Posterior vena cava (tissue), 2 donors: ENCODE data around the gene TBCEL. TPM values are rescaled to one million over a fixed set of nuclear protein-coding genes. Genes with fewer than 3 reads are reported as not detected.
A peak's percentile ranks its signal among the peaks of the same experiment; 100 is the strongest.
"Not testable (repeated sequence)": the region's sequence is repeated elsewhere in the genome, so short reads cannot be mapped to it uniquely, and the experiment has no call there.

Source experiments
- DNase-seq: peaks from one replicate; pipeline ENCODE4 v3.0.0-alpha.2; 2020; ENCODE audit warnings: low spot score
- intact Hi-C, 2 donors: fragments of 100-400 bp; cut with DNase I; formaldehyde crosslinking; loops; one replicate each; pipeline versions ENCODE4 v1.14.1 to v1.14.2; 2022 to 2023
- total RNA-seq, 2 donors: library from RNA; stranded (reverse); fragmentation: NEBNext Ultra II Directional; extraction: Animal tissue kit (Norgen Biotek cat#: 25700); gene quantifications; one replicate each; pipeline ENCODE4 v1.2.1, GENCODE V29; 2021
- donor health status: DM: yes; HTN: yes; CAD: no.
- donor health status: DM: yes; HTN: yes; CAD: no.

Gene TBCEL
- total RNA-seq, 2 donors from 2014 or later: 30.8 to 32.7 TPM

GRCh38 chr11:121021718-121022117 lies 2.2 kb upstream of the TBCEL start:
- peak; percentile 76 for DNase-seq
- intact Hi-C loops: not testable (repeated sequence)

- DNase-seq: no peak
- intact Hi-C loops: no loop called here
Measured at GRCh38 chr11:121024989-121025388, 1.1 kb downstream of the TBCEL start.

- no peak for DNase-seq
- intact Hi-C loops: no loop called here
Measured at GRCh38 chr11:121029153-121029552, 5.3 kb downstream of the TBCEL start.

GRCh38 chr11:121029813-121030445 lies 6.0 kb downstream of the TBCEL start:
- DNase-seq: no peak
- intact Hi-C loops: no loop called here

- DNase-seq: no peak
- intact Hi-C loops: no loop called here
Measured at GRCh38 chr11:121031167-121031566, 7.3 kb downstream of the TBCEL start.

- intact Hi-C loops, DNase-seq: not testable (repeated sequence)
Measured at GRCh38 chr11:121031648-121032047, 7.7 kb downstream of the TBCEL start.

GRCh38 chr11:121032546-121032945 lies 8.6 kb downstream of the TBCEL start:
- intact Hi-C loops: no loop called here

GRCh38 chr11:121033635-121034034 lies 9.7 kb downstream of the TBCEL start:
- intact Hi-C loops: no loop called here
- DNase-seq: no peak

More at GRCh38 chr11:121032546-121032945, 8.6 kb downstream of the TBCEL start:
- no peak for DNase-seq

- DNase-seq: no peak
- intact Hi-C loops: no loop called here
Measured at GRCh38 chr11:121035169-121035755, 11.4 kb downstream of the TBCEL start.

- intact Hi-C loops: no loop called here
Measured at GRCh38 chr11:121035780-121036179, 11.9 kb downstream of the TBCEL start.

GRCh38 chr11:121037016-121037415 lies 13.1 kb downstream of the TBCEL start:
- intact Hi-C loops: no loop called here
- no peak for DNase-seq

More at GRCh38 chr11:121035780-121036179, 11.9 kb downstream of the TBCEL start:
- no peak for DNase-seq

- intact Hi-C loops: no loop called here
- DNase-seq: no peak
Measured at GRCh38 chr11:121038648-121039409, 14.9 kb downstream of the TBCEL start.

GRCh38 chr11:121039971-121040613 lies 16.2 kb downstream of the TBCEL start:
- no peak for DNase-seq
- intact Hi-C loops: no loop called here

GRCh38 chr11:121040614-121041002 lies 16.7 kb downstream of the TBCEL start:
- DNase-seq: no peak
- intact Hi-C loops: no loop called here

- intact Hi-C loops: no loop called here
- DNase-seq: no peak
Measured at GRCh38 chr11:121041072-121041471, 17.2 kb downstream of the TBCEL start.

- intact Hi-C loops: no loop called here
Measured at GRCh38 chr11:121042296-121042695, 18.4 kb downstream of the TBCEL start.

GRCh38 chr11:121047926-121048325 lies 24.0 kb downstream of the TBCEL start:
- no peak for DNase-seq
- intact Hi-C loops: no loop called here

More at GRCh38 chr11:121042296-121042695, 18.4 kb downstream of the TBCEL start:
- no peak for DNase-seq

GRCh38 chr11:121048464-121049233 lies 24.7 kb downstream of the TBCEL start:
- DNase-seq: no peak
- intact Hi-C loops: no loop called here

- intact Hi-C loops: no loop called here
- no peak for DNase-seq
Measured at GRCh38 chr11:121053244-121053643, 29.3 kb downstream of the TBCEL start.
